Ramos (cell line): ENCODE measurements around the gene PDCD1.

ENCODE experiments used
- in situ Hi-C: fragments of 300-500 bp; cut with MboI; formaldehyde crosslinking; loops from one replicate; pipeline ENCODE4 v1.14.3; 2022; ENCODE audit warnings: low sequenced_read_pairs; ENCODE audit not compliant: unreplicated experiment

The PDCD1 gene

DNA sequence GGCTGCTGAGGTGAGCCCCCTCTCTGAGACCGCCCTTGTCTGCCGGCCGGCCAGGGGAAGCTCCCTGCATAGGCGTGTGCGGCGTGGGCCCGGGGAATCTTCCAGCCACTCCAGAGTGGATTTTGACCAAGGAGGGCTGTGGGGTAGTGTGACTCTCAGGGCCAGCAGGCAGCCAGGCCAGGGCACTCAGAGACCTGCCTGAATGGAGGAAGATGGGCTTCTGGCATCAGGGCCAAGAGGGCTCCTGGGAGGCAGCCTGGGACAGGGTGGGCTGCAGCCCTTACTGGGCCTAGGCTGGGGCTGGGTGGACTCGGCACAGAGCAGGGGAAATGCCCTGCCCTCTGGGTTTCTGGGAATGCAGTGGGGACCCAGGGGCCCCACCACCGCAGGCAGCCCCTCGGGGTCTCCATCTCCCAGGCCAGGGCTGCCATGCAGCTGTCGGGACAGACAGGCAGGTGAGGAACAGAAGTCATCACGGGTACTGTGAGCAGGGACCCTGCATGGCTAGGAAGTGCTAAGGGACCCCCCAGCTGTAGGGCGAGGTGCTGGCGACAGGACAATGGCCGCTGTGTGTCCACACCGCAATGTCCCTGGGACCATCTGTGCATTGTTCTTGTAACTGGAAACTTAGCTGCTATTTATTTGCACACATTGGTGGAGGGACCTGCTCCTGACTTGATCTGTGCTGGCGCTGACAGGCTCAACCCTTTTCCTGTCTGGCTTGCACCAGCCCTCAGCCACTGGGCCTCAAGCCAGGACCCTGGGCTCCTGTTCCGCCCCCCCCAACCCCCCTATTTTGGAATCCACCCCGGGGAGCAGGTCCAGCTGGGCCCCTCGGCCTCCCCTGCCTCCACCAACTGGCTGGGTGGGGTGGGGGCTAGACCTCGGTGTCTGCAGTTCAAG lies 4.1 kb downstream of the PDCD1 start:
- in situ Hi-C loops, result no loop called here

DNA sequence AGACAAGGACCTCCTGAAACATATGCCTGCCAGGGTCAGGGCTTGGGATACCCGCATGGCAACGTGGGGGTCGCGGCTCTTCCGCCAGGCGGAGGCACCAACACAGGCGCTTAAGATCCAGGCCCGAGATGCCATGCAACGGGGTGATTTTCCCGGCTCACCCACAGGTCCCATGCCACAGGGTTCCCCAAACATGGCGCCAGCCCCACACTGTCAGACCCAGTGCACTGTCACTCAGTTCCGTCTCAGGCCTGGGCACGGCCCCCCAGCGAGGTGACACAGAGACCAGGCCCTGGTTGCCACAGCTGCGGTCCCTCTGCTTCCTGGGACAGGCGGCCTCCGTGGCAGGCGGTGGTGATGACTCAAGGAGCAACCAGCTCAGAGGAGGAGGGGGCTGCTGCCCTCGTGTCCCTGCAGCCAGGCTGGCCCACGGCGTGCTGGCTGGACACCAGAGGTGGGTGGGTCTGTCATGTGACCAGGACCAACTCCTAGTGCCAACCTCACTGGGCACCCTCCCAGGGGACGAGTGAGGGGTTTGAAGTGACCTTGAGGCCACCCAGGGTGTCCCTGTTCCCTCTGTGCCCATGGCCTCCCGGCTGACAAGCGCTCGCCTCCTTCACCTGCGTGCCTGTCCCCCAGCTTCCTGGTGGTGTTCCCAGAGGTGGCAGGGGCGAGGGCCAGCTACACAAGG lies 4.9 kb downstream of the PDCD1 start:
- in situ Hi-C loops, result no loop called here

DNA sequence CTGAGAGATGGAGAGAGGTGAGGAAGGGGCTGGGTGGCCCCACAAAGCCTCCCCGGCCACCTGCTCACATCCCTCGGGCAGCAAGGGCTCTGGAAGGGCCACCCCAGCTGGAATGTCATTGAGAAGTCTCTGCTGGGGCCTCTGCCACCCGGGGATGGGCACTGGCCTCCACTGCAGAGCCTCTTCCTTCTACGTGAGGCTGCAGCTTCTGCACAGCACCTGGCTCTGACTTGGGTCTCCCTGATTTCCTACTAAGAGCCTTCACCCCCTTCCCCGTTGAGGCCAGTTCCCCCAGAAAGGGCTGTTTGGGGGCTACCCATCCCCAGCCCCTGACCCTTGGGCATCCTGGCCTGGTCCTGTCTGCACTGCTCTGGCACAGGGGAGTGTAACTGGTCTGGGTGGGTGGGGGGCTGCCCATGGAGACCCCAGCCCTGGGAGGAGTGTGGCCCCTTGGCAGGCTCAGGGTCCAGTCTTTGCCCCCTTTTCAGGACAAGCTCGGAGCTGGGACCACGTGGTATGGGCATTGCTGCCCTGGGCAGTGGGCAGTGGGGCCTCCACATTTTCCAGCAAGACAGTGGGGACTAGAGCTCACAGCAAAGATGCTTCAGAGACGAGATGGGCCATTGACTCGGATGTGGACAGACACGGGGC lies 5.6 kb downstream of the PDCD1 start:
- in situ Hi-C loops, result no loop called here

DNA sequence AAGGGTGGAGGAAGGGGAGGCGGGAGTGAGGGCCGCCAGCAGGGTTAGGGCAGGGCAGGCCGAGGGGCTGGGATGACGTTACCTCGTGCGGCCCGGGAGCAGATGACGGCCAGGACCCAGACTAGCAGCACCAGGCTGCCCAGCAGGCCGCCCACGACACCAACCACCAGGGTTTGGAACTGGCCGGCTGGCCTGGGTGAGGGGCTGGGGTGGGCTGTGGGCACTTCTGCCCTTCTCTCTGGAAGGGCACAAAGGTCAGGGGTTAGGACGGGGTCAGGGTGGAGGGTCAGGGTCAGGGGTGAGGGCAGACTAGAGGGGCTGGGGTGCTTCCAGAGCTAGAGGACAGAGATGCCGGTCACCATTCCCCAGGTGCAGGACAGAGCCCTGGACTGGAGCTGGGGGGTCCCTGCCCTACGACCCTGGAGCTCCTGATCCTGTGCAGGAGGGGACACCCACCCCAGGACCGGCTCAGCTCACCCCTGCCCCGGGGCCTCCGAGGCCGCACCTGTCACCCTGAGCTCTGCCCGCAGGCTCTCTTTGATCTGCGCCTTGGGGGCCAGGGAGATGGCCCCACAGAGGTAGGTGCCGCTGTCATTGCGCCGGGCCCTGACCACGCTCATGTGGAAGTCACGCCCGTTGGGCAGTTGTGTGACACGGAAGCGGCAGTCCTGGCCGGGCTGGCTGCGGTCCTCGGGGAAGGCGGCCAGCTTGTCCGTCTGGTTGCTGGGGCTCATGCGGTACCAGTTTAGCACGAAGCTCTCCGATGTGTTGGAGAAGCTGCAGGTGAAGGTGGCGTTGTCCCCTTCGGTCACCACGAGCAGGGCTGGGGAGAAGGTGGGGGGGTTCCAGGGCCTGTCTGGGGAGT lies 6.3 kb downstream of the PDCD1 start:
- in situ Hi-C loops, result no loop called here

DNA sequence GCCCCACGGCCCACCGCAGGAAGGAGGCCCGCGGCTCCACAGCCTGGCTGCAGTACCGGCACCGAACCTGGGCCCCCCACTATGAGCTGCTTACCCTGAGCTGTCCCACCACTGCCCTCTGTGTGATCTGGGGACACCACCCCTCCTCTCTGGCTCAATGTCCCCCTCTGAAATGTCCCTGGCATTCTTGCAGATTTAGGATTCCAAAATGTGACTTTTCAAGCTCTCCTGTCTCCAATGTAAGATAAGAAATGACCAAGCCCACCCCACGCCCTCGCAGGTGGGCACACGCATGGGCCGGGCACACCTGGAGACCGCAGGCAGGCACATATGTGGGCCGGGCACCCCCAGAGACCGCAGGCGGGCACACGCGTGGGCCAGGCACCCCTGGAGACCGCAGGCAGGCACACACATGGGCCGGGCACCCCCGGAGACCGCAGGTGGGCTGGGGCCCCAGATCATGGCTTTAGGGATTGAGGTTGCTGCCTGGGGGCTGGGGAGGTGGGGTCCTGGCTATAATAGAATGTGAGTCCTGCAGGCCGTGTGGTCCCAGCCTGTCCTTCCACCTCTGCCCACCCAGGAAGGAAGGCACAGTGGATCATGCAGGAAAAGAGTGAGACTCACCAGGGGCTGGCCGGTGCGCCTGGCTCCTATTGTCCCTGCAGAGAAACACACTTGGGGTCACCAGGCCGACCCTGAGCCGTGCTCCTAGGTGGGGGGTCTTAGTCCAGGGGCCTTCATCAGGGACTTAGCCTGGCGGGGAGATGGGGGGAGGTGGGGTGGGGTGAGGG lies 7.2 kb downstream of the PDCD1 start:
- in situ Hi-C loops, result no loop called here

DNA sequence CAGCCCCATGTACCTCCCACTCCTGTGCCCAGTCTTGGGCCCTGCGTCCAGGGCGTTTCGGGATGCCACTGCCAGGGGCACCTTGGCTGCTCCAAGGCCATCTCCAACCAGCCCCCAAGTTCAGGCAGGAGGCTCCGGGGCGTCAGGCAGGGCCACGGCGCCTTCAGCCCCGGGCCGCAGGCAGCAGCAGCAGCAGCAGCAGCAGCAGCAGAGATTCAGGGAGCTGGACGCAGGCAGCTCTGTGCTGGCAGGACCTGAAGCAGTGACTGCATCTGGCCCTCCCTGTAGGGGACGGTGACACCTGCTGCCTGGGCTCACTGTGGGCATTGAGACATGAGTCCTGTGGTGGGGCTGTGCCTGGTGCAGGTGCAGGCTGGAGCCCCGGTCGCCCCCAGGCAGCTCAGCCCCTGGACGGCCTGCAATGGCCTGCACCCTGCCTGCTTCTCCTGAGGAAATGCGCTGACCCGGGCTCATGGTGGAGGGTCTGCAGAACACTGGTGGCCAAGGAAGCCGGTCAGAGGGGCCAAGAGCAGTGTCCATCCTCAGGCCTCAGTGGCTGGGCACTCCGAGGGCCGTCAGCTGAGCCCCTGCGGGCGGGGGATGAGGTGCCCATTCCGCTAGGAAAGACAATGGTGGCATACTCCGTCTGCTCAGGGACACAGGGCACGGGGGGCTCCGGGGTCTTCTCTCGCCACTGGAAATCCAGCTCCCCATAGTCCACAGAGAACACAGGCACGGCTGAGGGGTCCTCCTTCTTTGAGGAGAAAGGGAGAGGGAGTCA lies 8.0 kb downstream of the PDCD1 start:
- in situ Hi-C loops, result no loop called here

DNA sequence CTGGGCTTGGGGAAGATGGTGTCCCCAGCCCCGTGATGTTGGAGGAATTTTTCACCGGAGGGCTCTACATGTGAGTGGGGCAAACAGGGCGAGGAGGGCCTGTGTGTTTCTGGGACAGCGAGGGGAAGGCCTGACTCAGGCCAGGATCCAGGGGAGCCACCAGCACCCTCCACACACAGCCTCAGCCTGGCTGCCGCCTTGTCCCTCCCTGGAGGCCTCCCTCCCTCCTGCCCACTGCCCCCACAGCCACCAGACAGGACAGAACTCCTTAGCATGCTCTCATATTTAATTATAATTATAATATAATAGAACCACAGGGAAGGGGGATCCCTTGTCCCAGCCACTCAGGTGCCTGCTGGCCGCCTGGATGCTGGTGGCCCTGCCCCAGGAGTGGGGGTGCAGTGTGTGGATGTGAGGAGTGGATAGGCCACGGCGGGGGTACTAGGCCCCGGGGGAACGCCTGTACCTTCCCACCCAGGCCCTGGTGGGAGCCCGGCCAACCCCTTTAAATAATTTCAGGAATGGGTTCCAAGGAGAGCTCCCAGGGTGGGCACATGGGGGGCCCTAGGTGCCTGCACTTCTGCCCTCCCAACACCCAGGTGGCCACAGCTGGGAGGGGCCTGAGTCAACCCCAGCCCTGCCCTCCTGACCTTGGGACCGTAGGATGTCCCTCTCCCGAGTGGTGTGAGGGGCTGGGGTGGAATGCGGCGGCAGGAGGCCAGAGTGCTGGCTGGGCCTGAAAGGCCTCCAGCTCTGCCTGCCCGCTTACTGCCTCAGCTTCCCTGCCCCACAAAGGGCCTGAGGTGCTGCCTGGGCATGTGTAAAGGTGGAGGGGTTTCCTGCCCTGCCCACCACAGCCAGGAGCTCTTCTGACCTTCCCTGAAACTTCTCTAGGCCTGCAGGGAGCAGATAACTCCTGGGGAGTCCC lies 8.8 kb downstream of the PDCD1 start:
- in situ Hi-C loops, result no loop called here

DNA sequence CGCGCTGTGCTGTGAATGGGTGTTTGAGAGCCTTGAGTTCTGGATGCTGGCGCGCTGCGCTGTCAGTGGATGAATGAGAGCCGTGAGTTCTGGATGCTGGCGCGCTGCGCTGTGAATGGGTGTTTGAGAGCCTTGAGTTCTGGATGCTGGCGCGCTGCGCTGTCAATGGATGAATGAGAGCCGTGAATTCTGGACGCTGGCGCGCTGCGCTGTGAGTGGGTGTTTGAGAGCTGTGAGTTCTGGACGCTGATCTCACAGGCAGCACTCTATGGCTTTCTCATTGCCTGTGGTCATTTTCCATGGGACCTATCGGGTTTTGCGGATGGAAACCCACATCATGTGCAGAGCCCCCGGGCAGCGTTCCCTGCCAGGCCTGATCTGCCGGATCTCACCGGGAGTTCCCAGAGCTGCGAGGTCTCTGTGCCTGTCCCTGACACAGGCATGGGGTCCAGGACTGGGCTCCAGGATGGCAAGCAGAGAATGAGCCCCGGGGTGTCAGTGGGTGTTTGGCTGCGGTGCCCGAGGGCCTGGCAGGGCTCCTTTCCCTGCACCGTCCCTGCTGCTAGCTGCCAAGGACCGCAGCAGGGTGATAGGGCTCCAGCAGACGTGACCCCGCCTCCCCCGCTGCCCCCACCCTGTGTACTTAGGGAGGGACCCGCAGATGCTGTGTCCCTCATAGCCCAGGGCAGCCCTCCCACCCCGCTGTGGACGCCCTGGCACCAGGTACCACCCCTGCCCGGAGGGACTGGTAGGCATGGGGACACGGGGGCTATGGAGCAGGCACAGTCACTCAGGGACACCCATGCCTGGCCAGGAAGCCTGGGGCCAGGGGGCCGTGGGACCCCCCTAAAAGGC lies 9.7 kb downstream of the PDCD1 start:
- in situ Hi-C loops, result no loop called here

DNA sequence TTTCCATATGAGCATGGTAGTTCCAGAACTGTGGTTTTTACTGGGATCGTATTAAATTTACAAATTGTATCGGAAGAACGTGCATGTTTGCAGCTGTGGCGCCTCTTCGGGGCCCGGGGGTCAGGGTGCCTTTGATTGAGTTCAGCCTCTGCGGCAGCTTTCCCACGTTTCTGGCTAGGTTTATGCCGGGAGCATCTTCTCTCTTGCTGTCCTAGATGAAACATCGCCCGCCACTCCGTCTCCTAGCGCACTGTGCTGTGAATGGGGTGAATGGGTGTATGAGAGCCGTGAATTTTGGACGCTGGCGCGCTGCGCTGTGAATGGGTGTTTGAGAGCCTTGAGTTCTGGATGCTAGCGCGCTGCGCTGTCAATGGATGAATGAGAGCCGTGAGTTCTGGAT lies 12.3 kb downstream of the PDCD1 start:
- in situ Hi-C loops, result no loop called here

DNA sequence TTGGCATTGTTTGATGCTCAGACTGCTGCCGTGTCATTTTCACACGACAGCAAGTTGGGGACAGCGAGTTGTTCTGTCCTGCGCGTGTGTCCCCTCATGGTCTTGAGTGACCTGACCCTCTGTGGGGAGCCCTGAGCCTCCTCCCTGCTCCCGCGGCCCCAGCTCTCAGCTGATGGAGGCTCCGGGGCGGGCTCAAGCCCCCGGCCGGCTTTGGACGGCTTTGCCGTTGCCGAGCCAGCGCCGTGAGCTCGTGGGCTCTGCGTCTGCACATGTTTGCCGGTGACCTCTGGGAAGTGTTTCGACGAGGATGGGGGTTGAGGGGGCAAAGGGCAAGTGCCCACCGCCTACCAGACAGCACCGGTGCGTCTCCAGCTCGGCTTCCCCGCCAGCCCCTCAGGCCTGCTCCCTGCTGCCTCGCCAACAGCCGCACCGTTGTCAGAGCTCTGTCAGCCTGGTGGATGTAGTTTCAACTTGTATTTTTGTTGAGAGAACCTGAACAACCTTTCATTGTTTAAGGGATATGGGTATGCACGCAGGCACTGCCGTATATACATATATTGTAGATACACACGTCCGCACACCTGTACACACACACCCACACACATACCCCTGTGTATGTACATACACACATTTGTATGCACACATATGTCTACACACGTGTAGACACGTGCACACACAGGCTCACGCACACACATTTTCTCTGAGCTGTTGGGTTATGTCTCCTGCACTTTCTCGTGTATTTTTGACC lies 13.7 kb downstream of the PDCD1 start:
- in situ Hi-C loops, result no loop called here

DNA sequence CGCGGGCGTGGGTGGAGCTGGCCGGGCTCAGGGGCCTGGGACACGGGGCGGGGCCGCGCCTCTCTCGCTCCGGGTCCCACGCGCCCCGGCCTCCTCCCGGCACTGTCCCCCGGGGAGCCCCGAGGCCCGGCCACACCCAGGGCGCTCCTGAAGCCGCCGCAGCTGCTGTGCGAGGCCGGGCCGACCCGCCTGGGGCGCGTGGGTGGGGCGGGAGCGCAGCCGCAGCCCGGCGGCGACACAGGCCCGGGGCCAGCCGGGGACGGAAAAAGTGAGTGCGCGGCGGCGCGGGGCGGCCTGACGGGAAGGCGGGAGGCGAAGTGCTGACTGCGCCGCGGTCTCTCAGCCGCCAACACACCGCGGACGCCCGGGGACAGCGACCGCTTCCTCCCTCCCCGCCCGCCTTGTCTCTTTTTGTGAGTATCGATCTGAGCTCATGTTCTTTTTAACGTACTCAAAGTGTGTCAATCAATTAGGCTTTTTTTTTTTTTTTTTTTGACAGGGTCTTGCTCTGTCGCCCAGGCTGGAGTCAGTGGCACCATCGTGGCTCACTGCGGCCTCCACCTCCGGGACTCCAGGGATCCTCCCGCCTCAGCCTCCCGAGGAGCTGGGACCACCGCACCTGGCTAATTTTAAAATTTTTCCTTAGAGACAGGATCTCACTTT lies 14.5 kb downstream of the PDCD1 start:
- in situ Hi-C loops, result no loop called here

DNA sequence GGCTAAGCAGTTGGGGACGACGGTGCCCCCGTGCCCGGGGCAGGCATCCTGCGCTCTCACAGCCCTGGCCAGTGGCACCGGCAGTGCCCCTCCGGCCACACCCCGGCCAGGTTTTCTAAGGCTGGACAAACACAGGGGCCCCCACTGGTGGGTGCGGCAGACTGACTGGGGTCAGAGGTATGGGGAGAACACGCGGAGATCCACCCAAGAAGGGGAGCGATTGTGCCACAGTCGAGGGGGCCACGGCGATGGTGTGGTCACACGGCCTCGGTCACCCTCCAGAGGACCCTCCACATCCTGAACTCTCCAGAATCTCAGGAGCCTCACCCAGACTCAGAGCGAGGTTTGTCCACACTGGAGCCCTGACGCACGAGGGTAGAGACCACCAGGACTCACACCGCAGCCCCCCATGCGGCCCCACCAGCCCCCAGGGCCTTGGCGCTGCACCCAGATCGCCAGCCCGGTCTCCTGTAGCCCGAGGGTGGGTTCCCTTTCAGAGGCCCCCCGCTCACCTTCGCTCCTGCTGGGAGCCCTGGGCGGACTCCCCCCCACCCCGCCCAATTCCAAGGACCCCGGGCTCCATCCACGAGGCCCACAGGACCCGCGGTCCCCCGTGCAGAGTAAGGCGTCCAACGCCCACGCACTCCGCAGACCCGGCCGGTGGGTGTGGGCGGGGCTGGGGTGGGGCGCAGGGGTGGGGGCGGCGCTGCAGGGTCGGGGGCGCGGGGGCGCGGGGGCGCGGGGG lies 15.2 kb downstream of the PDCD1 start:
- in situ Hi-C loops, result no loop called here

DNA sequence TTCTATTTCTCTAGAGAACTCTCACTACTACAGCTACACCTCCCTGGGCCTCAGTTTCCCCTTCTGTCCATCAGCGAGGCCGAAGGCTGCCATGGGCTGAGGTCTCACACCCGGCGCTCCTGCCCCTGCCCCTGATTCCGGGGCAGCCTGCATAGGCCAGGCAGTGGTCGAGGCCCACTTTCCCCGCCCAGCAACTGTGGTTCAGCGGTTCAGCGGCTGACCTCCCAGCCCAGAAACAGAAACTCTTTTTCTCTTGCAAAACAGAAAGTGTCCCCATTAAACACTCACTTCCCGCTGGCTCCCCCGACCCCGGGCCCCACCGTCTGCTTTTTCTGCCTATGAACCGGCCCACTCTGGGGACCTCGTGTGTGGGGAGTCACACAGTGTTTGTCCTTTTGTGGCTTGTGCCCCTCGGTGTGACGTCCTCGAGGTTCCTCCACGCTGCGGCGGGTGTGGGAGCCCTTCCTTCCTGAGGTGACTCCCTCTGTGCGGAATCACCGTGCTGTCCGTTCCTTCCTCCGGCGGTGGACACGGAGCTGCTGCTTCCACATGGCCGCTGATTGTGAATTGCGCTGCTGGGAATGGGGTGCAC lies 16.0 kb downstream of the PDCD1 start:
- in situ Hi-C loops, result no loop called here

DNA sequence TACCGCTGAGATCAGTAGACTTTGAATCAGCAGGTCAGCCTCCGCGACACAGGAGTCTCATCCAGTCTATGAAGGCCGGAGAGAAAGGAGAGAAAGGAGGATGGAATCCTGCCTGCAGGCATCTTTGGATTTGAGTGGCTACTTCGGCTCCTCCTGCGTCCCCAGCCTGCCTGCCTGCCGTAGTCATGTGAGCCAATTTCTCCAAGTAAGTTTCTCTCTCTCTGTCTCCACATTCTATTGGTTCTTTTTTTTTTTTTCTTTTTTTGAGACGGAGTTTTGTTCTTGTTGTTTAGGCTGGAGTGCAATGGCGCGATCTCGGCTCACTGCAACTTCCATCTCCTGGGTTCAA lies 16.7 kb downstream of the PDCD1 start:
- in situ Hi-C loops, result no loop called here
